ENCODE results near the gene GPR157.

Gene GPR157

DNA sequence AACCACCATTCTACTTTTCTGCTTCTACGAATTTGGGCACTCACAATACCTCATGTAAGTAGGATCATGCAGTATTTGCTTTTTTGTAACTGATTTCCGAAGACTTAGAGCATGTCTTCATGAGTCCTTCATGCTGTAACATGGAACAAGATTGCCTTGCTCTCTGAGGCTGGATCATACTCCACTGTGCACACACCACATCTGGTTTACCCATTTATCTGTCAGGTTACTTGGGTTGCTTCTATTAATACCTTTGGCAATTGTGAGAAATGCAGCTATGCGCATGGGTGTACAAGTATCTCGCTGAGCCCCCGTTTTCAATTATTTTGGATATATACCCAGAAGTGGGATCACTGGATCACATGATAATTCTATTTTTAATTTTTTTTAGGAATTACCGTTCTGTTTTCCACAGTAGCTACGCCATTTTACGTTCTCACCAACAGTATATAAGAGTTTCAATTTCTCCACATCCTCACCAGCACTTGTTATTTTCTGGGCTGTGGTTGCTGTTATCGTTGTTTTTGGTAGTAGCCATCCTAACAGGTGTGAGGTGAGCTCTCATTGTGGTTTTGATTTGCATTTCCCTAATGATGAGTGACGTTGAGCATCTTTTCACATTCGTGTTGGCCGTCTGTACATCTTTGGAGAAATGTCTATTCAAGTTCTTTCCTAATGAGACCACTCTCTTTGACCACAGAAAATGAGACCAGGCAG is 48.8 kb downstream of the GPR157 start:
- Histone ChIP-seq H3K27ac (no peak overlapping the region), H3K4me3 (ENCODE audit: low read depth, low read length) (no peak overlapping the region), H3K36me3 (replicated peaks) (no peaks in the 10 kb centered on the region), H3K27me3 (replicated peaks) (no peaks in the 10 kb centered on the region)
- in situ Hi-C loops (cut with HindIII; ENCODE audit: low pct_ligation_motif_present, low sequenced_read_pairs), result no loop called here
- DNase-seq, result no peak
- TF ChIP-seq CTCF (IDR thresholded peaks at IDR 0.05; ENCODE audit: low read depth, low read length, missing control alignments), result no peak

DNA sequence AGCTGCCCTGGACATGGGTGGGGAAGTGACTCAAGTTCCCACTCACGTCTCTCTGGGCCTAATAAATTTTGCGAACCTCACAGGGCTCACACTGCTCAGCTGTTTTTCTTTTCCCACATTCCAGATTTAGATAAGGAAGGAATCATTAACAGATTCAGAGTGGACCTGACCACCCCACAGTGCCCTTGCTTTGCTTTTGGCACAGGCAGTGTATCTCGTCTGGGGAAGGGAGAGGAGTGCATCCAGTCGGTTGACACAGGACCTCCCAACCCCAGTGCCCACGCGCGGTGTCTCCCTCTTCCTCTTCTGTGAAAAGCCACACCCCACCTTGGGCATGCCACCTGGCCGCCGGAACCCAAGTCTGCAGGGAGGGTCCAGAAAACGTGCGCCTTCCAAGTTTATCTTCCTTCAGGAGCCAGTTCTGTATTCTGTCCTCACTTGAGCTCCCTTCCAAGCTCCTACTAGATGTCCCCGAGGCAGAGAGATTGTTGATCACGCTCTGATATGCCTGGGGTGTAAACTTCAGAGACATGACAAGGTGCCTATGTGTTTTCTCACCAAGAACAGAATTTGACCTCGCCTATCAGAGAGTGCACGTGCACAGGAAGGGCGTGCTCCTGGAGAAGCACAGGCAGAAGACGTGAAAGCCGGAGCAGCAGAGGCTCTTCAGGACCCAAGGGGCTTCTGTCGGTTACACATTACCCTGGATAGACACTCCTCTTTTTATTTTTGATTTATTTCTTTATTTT is 50.0 kb downstream of the GPR157 start:
- Histone ChIP-seq H3K27ac (no peak overlapping the region), H3K27me3 (replicated peaks) (no peaks in the 10 kb centered on the region), H3K36me3 (replicated peaks) (no peaks in the 10 kb centered on the region), H3K4me3 (ENCODE audit: low read depth, low read length) (no peak overlapping the region)
- no peak for TF ChIP-seq CTCF (IDR thresholded peaks at IDR 0.05; ENCODE audit: low read depth, low read length, missing control alignments)
- DNase-seq, result no peak
- in situ Hi-C loops (cut with HindIII; ENCODE audit: low pct_ligation_motif_present, low sequenced_read_pairs), result no loop called here

GRCh38 chr1:9078015-9078751 is 50.7 kb downstream of the GPR157 start:
- no peak overlapping the region for H3K4me3 ChIP-seq (ENCODE audit: low read depth, low read length)
- no peaks in the 10 kb centered on the region for H3K27me3 ChIP-seq (replicated peaks)
- in situ Hi-C loops (cut with HindIII; ENCODE audit: low pct_ligation_motif_present, low sequenced_read_pairs), result no loop called here
- peak; percentile 76 for DNase-seq
- no peaks in the 10 kb centered on the region for H3K36me3 ChIP-seq (replicated peaks)
- no peak for TF ChIP-seq CTCF (IDR thresholded peaks at IDR 0.05; ENCODE audit: low read depth, low read length, missing control alignments)
- no peak overlapping the region for H3K27ac ChIP-seq

GRCh38 chr1:9075022-9075421 is 53.9 kb downstream of the GPR157 start:
- no peak for TF ChIP-seq CTCF (IDR thresholded peaks at IDR 0.05; ENCODE audit: low read depth, low read length, missing control alignments)

DNA sequence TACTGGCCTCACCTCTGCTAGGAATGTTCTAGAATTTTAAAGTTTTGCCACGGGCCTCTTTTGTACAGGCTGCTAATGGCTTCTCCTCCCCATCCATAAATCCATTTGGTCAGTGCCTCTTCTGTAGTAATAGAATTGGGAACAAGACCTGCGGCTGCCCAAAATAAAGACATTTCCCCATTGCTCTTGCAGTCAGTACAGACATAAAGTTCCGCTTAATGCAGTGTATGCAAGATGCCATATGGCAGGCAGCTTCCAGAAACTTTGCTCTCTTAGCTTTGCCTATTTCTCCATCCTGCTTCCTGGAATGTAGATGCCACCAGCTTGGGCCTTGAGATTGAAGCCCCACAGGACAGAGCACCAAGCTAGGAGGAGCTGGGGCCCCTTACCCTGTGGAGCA is 55.8 kb downstream of the GPR157 start:
- Histone ChIP-seq H3K27ac (no peak overlapping the region), H3K4me3 (ENCODE audit: low read depth, low read length) (no peak overlapping the region)
- in situ Hi-C loops (cut with HindIII; ENCODE audit: low pct_ligation_motif_present, low sequenced_read_pairs), result no loop called here

More at GRCh38 chr1:9075022-9075421, 53.9 kb downstream of the GPR157 start:
- in situ Hi-C loops (cut with HindIII; ENCODE audit: low pct_ligation_motif_present, low sequenced_read_pairs), result no loop called here
- no peak overlapping the region for H3K27ac ChIP-seq
- H3K36me3 ChIP-seq (replicated peaks), result no peaks in the 10 kb centered on the region
- H3K4me3 ChIP-seq (ENCODE audit: low read depth, low read length), result no peak overlapping the region
- no peaks in the 10 kb centered on the region for H3K27me3 ChIP-seq (replicated peaks)
- no peak for DNase-seq

More for the DNA sequence above, 55.8 kb downstream of the GPR157 start:
- Histone ChIP-seq H3K36me3 (replicated peaks) (no peaks in the 10 kb centered on the region), H3K27me3 (replicated peaks) (no peaks in the 10 kb centered on the region)
- TF ChIP-seq CTCF (IDR thresholded peaks at IDR 0.05; ENCODE audit: low read depth, low read length, missing control alignments), result no peak
- no peak for DNase-seq
